ENCODE measurements around the gene RSPO3. TPM values are rescaled to one million over a fixed set of nuclear protein-coding genes. Genes with fewer than 3 reads are reported as not detected.

The RSPO3 gene
- total RNA-seq, 2 experiments from 2014 or later, result not detected

DNA sequence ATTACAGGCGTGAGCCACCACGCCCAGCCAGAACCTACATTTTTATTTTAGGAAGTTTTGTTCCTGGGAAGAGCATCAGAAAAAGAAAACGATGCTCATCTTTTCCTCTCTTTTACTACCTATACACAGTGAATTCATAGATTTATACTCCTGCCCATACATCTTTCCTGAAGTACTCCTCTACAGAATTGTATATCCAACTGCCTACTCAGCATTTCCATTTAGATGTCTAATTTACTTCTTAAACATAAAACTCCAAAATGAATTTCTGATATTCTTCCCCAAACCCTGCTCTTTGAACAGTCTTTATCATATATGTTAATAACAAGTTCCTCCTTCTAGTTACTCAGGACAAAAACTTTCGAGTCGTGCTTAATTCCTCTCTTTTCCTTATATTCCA is 39.8 kb upstream of the RSPO3 start:
- no TSS peak for BruUV-seq (replicated peaks)
- no peak overlapping the region for H3K4me2 ChIP-seq (ENCODE audit: low read length)
- H2AFZ ChIP-seq (ENCODE audit: low read length), result no peak overlapping the region
- no peak overlapping the region for H3K4me3 ChIP-seq (ENCODE audit: low read depth, low read length, poor library complexity, severe bottlenecking)
- H3K79me2 ChIP-seq (ENCODE audit: insufficient read depth, low read depth, low read length), result no peaks in the 10 kb centered on the region
- POLR2A ChIA-PET, result no interaction called here
- CTCF ChIA-PET (ENCODE audit: unreplicated experiment), result no interaction called here
- H3K9me2 ChIP-seq (ENCODE audit: insufficient read depth, low read length), result no peaks in the 10 kb centered on the region
- DNase-seq (ENCODE audit: low spot score), result no peak
- H3K4me1 ChIP-seq (ENCODE audit: insufficient read depth, low read length, poor library complexity, severe bottlenecking), result no peaks in the 10 kb centered on the region
- no peaks in the 10 kb centered on the region for H4K20me1 ChIP-seq (ENCODE audit: insufficient read depth, low read length)
- H3K36me3 ChIP-seq (ENCODE audit: insufficient read depth, low read length), result no peaks in the 10 kb centered on the region
- no peak overlapping the region for H3K27ac ChIP-seq (ENCODE audit: low read depth, low read length, poor library complexity, severe bottlenecking)
- intact Hi-C loops (cut with micrococcal nuclease; ENCODE audit: unreplicated experiment), result no loop called here
- no peak for TF ChIP-seq EZH2phosphoT487 (IDR thresholded peaks at IDR 0.05; ENCODE audit: borderline replicate concordance, low read depth, low read length)
- TF ChIP-seq, protein P1, sequence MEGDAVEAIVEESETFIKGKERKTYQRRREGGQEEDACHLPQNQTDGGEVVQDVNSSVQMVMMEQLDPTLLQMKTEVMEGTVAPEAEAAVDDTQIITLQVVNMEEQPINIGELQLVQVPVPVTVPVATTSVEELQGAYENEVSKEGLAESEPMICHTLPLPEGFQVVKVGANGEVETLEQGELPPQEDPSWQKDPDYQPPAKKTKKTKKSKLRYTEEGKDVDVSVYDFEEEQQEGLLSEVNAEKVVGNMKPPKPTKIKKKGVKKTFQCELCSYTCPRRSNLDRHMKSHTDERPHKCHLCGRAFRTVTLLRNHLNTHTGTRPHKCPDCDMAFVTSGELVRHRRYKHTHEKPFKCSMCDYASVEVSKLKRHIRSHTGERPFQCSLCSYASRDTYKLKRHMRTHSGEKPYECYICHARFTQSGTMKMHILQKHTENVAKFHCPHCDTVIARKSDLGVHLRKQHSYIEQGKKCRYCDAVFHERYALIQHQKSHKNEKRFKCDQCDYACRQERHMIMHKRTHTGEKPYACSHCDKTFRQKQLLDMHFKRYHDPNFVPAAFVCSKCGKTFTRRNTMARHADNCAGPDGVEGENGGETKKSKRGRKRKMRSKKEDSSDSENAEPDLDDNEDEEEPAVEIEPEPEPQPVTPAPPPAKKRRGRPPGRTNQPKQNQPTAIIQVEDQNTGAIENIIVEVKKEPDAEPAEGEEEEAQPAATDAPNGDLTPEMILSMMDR (conservative IDR thresholded peaks at IDR 0.05; ENCODE audit: low read length), result no peak
- H3K9me3 ChIP-seq (ENCODE audit: low read length), result no peaks in the 10 kb centered on the region

DNA sequence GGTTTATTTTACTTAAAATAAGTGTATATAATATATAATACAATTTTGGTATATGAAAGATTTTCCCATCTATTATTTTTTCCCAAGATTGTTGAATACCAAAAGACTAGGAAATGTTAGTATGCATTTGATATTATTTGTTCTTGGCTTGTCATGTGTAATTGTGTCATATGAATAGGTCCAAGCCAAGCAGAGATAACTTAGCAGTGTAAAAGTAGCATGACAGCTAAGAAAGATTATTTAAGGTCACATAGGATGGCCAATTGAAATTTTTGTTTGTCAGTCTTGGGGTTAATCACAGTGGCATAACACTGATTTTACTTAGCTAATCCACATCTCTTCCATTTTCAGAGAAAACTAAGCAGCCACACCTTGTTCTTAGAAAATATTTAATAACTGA is 38.8 kb upstream of the RSPO3 start:
- Histone ChIP-seq H4K20me1 (ENCODE audit: insufficient read depth, low read length) (no peaks in the 10 kb centered on the region), H3K4me2 (ENCODE audit: low read length) (no peak overlapping the region), H3K9me2 (ENCODE audit: insufficient read depth, low read length) (no peaks in the 10 kb centered on the region), H3K79me2 (ENCODE audit: insufficient read depth, low read depth, low read length) (no peaks in the 10 kb centered on the region), H3K27ac (ENCODE audit: low read depth, low read length, poor library complexity, severe bottlenecking) (no peak overlapping the region), H3K36me3 (ENCODE audit: insufficient read depth, low read length) (no peaks in the 10 kb centered on the region), H2AFZ (ENCODE audit: low read length) (no peak overlapping the region), H3K9me3 (ENCODE audit: low read length) (no peaks in the 10 kb centered on the region), H3K4me1 (ENCODE audit: insufficient read depth, low read length, poor library complexity, severe bottlenecking) (no peaks in the 10 kb centered on the region), H3K4me3 (ENCODE audit: low read depth, low read length, poor library complexity, severe bottlenecking) (no peak overlapping the region)
- ChIA-PET POLR2A (no interaction called here), CTCF (ENCODE audit: unreplicated experiment) (no interaction called here)
- intact Hi-C loops (cut with micrococcal nuclease; ENCODE audit: unreplicated experiment), result no loop called here
- TF ChIP-seq, protein P1 (conservative IDR thresholded peaks at IDR 0.05; ENCODE audit: low read length), result no peak
- no peak for TF ChIP-seq EZH2phosphoT487 (IDR thresholded peaks at IDR 0.05; ENCODE audit: borderline replicate concordance, low read depth, low read length)
- no peak for DNase-seq (ENCODE audit: low spot score)
- no TSS peak for BruUV-seq (replicated peaks)

DNA sequence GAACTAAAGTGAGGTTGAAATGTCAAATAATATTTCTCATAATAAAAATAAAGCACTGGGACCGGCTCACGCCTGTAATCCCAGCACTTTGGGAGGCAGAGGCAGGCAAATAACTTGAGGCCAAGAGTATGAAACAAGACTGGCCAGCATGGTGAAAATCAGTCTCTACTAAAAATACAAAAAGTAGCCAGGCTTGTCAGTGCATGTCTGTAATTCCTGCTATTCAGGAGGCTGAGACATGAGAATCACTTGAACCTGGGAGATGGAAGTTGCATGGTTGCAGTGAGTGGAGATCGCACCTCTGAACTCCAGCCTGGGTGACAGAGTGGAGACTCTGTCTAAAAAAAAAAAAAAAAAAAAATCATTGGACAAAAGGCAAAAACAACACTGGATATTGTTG is 38.4 kb upstream of the RSPO3 start:
- Histone ChIP-seq H2AFZ (ENCODE audit: low read length) (no peak overlapping the region), H3K4me3 (ENCODE audit: low read depth, low read length, poor library complexity, severe bottlenecking) (no peak overlapping the region), H3K79me2 (ENCODE audit: insufficient read depth, low read depth, low read length) (no peaks in the 10 kb centered on the region), H3K4me1 (ENCODE audit: insufficient read depth, low read length, poor library complexity, severe bottlenecking) (no peaks in the 10 kb centered on the region), H4K20me1 (ENCODE audit: insufficient read depth, low read length) (no peaks in the 10 kb centered on the region), H3K9me2 (ENCODE audit: insufficient read depth, low read length) (no peaks in the 10 kb centered on the region), H3K9me3 (ENCODE audit: low read length) (no peaks in the 10 kb centered on the region), H3K4me2 (ENCODE audit: low read length) (no peak overlapping the region), H3K36me3 (ENCODE audit: insufficient read depth, low read length) (no peaks in the 10 kb centered on the region), H3K27ac (ENCODE audit: low read depth, low read length, poor library complexity, severe bottlenecking) (no peak overlapping the region)
- no peak for DNase-seq (ENCODE audit: low spot score)
- intact Hi-C loops (cut with micrococcal nuclease; ENCODE audit: unreplicated experiment), result no loop called here
- CTCF ChIA-PET (ENCODE audit: unreplicated experiment), result no interaction called here
- TF ChIP-seq, protein P1 (conservative IDR thresholded peaks at IDR 0.05; ENCODE audit: low read length), result no peak
- TF ChIP-seq EZH2phosphoT487 (IDR thresholded peaks at IDR 0.05; ENCODE audit: borderline replicate concordance, low read depth, low read length), result no peak
- POLR2A ChIA-PET, result no interaction called here
- no TSS peak for BruUV-seq (replicated peaks)
